Fibroblast of skin of right biceps (primary cell): ENCODE results near the gene GINS2.

Source experiments
- DNase-seq: peaks from one replicate; pipeline ENCODE4 v3.0.0-alpha.2; 2013

Gene GINS2

DNA sequence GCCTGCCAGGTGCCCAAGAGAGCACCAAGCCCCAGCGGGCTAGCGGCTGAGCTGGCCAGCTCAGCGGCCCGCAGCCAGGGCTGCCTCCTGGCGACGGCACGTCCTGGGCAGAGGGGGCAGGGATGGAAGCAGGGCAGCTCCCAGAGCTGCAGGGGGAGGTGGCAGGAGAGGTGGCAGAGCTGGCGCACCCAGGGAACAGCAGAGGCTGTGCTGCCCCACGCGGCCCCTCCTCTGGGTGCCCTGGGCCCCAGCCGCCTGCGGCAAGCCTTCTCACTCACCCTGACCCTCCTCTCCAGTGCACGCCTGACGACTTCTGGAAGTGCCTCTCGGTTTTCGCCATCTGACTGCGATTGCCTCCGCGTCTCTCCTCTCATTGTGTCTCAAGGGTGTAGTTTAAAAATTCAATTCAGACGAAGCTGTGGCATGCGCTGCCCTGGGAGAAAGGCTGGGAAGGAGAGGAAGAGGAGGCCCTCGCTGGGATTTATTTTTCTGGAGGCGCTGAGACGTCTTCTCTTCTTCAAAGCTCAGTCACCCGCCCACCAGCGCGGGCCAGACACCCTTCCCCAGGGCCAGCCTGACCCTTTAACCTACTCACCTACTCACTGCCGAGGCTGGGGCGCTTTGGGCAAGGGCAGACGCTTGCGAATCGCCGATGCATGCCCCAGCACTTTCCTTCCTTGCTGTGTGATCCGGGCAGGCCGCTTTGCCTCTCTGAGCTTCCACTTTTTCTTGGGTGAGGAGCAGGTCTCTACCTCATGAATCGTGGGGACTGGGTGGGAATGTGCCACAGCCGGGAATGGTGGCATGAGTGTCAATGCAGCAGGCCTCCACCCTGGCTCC lies 50.7 kb downstream of the GINS2 start:
- DNase-seq = no peak

GRCh38 chr16:85637061-85637807 lies 51.5 kb downstream of the GINS2 start:
- DNase-seq = no peak

DNA sequence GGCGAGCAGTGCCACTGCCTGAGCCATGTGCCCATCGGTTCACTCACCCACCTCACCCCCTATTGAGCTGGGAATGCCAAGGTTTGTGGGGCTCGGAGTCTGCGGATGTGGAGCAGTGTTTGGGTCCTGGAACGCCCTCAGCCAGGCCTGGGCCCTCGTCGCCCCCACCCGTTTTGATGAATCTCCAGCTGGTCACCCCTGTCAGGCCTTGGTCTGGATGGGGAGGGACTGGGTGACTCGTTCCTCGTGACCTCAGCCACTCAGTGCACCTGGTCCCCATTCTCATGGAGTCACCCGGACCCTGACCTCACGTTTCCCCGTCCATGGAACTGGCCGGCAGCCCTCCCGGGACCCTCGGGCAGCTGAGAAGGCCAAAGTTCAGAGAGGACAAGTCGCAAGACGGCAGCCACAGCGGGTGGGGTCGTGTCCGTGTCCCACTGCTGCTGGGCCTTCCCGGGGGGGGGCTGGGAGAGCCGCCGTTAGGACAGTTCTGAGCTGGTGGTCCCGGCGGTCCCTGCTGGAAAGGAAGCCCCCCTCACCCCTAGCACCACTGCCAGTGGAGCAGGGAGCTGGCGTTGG lies 52.4 kb downstream of the GINS2 start:
- DNase-seq = no peak

GRCh38 chr16:85635545-85636140 lies 53.1 kb downstream of the GINS2 start:
- DNase-seq = no peak

- DNase-seq = no peak
These were observed 53.8 kb downstream of the GINS2 start for GRCh38 chr16:85634747-85635544.

GRCh38 chr16:85633888-85634287 lies 54.9 kb downstream of the GINS2 start:
- DNase-seq = no peak

- no peak for DNase-seq
These were observed 55.4 kb downstream of the GINS2 start for GRCh38 chr16:85633438-85633743.

GRCh38 chr16:85632709-85633437 lies 55.9 kb downstream of the GINS2 start:
- DNase-seq = no peak

DNA sequence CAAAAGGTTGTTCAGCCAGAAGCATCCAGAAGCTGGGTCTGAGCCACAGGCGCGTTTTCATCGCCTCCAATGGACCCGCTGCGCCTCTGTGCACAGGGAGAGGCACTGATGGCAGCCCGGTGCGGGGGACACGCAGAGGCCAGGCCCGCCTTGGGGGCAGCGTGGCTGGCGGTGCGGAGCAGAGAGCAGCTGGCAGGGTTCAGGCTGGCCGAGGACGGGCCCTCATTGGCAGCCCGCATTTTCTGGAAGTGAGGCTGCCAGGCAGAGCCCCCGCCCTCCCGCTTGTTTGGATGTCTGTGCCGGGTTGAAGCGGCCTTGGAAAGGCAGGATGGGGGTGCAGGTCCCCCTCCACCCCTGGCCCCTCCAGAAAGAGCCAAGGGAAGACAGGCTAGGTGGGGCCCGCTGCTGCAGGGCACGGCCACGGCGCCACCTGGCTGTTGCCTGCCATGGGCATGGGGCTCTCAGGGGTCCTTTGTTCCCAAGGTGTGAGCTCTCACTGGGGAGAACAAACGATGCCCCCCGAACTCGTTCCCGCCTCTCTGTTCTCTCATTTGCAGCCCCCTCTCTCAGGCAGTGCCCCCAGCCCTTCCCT lies 56.9 kb downstream of the GINS2 start:
- no peak for DNase-seq

- no peak for DNase-seq
These were observed 57.5 kb downstream of the GINS2 start for GRCh38 chr16:85631230-85631629.

DNA sequence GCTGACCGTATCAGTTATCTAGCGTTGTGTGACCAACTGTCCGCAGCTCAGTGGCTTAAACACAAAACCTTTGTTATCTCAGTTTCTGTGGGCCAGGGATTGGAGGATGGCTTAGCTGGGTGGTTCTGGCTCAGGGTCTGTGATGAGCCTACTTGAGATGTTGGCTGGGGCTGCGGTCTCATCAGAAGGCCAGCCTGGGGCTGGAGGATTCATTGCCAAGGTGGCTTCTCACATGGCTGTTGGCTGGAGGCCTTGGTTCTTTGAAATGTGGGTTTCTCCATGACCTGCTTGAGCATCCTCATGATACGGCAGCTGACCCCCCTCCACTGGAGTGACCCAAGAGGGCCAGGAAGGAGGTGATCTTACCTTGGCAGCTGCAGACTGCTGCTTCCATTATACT lies 58.9 kb downstream of the GINS2 start:
- no peak for DNase-seq

DNA sequence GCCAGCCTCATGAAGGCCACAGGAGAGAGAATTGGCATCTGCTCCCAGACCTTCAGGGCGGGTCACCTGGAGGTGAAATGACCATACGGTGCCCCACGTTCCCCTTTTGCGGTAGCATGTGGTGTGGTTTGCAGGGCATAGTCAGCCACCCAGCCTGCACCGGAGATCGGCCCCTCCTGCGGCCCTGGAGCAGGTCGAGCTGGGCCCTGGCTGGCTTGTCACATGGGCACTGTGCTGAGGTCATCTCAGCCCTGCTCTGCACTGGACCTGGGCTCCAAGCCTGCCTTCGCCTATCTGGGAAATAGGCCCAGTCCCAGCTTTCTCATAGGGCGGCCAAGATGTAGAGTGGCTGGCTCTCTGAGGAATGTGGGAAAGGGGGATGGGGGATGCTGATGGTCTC lies 59.4 kb downstream of the GINS2 start:
- DNase-seq = no peak

- DNase-seq = no peak
These were observed 60.1 kb downstream of the GINS2 start for GRCh38 chr16:85628645-85629044.

GRCh38 chr16:85628265-85628556 lies 60.5 kb downstream of the GINS2 start:
- DNase-seq = no peak

- no peak for DNase-seq
These were observed 61.1 kb downstream of the GINS2 start for GRCh38 chr16:85627526-85628264.

DNA sequence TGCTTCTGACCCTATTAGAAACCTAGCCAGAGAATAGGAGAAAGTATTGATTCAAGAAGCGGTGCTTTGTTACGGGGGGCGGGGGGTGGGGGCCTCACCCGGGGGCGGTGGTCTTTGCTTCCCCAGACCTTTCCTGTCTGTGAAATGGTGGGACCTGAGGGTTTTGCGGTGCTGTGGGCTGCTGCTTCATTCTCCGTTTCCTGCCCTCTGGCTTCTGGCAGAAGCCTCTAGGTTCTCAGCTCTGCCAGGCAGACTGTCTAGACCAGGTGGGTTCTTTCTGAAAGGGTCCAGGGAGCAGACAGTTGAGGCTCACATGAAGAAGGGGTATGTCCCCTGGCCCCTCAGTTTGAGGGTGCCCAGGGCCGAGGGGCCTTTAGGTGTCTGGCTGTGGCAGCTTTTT lies 61.7 kb downstream of the GINS2 start:
- DNase-seq = no peak
